ENCODE measurements around the gene SLC44A4. TPM values are rescaled to one million over a fixed set of nuclear protein-coding genes. Genes with fewer than 3 reads are reported as not detected.

The SLC44A4 gene
- total RNA-seq, 1 donor: not detected

DNA sequence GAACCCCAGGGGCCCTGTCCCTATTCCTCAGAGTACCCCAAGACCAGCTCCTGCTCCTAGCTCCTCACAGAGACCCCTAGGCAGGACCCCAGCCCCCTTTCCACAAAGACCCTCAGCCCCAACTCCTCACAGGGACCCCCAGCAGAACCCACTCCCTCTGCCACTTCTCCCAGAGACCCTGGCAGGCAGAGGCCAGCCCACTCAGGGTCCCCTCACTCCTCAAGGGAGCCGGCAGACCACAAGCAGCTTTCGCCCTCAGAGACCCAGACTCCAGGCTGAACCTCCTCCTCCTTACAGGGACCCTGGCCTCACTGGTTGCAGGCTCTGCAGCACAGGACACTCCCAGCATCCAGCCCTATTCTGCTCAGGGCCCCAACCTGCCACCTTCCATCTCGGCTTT, 575 bp downstream of the SLC44A4 start:
- H3K4me3 ChIP-seq (ENCODE audit: low read depth, low read length): no peak overlapping the region
- TF ChIP-seq, protein P1, sequence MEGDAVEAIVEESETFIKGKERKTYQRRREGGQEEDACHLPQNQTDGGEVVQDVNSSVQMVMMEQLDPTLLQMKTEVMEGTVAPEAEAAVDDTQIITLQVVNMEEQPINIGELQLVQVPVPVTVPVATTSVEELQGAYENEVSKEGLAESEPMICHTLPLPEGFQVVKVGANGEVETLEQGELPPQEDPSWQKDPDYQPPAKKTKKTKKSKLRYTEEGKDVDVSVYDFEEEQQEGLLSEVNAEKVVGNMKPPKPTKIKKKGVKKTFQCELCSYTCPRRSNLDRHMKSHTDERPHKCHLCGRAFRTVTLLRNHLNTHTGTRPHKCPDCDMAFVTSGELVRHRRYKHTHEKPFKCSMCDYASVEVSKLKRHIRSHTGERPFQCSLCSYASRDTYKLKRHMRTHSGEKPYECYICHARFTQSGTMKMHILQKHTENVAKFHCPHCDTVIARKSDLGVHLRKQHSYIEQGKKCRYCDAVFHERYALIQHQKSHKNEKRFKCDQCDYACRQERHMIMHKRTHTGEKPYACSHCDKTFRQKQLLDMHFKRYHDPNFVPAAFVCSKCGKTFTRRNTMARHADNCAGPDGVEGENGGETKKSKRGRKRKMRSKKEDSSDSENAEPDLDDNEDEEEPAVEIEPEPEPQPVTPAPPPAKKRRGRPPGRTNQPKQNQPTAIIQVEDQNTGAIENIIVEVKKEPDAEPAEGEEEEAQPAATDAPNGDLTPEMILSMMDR (IDR thresholded peaks at IDR 0.05; ENCODE audit: insufficient read depth, low read depth, low read length): no peak
- no peak for DNase-seq (ENCODE audit: low read depth)

DNA sequence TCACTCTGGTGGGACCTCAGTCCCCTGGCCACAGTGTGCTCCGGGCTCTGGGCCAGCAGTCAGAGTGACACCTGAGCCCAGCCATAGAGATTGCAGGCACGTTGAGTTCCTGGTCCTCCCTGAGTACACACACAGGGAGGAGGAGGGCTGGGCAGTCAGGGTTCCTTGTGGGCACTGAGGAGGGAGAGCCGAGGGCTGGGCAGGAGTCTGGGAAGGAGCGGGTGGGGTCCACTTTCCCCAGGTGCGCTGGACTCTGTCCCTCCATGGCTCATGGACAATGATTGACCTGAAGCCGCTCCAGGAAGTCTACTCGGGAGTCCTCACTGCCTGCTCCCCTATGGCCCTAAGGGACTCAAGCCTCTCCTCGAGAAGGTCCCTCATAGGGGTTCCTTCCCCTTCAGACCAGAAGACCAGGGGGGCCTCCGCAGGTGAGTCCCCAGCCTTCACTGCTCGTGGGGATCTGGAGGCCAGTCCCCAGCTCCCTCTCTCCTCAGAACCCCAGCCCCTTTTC, 1.1 kb downstream of the SLC44A4 start:
- no peak for DNase-seq (ENCODE audit: low read depth)

DNA sequence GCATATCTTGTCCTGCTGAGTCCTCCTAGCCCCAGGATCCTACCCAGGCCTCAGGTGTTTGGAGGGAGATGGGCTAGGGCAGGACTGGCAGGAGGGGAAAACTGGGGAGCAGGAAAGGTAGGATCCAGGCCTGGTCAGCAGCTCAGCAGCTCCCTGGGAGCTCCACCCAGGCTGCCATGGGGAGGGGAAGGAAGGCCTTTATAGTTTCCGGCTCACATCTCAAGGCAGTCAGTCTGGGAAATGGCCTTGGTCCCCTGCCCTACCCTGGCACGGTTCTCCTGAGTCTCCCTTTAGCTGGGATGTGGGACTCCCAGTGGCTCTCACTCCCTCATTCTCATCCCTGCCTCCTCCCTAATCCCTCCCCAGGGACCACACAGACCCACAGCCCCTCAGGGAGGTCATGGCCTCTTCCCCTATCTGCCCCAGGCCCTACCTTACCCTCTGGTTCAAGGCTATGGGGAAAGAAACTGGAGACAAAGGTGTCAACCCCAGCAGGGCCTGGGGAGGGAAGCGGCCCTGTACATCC, 1.6 kb downstream of the SLC44A4 start:
- TF ChIP-seq, protein P1 (IDR thresholded peaks at IDR 0.05; ENCODE audit: insufficient read depth, low read depth, low read length): no peak
- H3K4me3 ChIP-seq (ENCODE audit: low read depth, low read length): no peak overlapping the region
- no peak for DNase-seq (ENCODE audit: low read depth)

More for the DNA sequence above, 1.1 kb downstream of the SLC44A4 start:
- TF ChIP-seq, protein P1 (IDR thresholded peaks at IDR 0.05; ENCODE audit: insufficient read depth, low read depth, low read length): no peak
- H3K4me3 ChIP-seq (ENCODE audit: low read depth, low read length): no peak overlapping the region

DNA sequence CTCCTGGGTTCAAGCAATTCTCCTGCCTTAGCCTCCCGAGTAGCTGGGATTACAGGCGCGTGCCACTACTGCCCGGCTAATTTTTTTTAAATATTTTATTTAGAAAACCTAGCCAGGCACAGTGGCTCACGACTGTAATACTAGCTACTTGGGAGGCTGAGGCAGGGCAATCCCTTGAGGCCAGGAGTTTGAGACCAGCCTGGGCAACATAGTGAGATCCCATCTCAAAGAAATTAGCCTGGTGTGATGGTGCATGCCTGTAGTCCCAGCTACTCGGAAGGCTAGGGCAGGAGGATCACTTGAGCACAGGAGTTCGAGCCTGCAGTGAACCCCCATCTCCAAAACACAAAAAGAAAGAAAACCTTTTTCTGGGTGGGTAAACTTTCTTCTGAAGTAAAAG, 2.4 kb downstream of the SLC44A4 start:
- TF ChIP-seq, protein P1 (IDR thresholded peaks at IDR 0.05; ENCODE audit: insufficient read depth, low read depth, low read length): no peak
- DNase-seq (ENCODE audit: low read depth): no peak

DNA sequence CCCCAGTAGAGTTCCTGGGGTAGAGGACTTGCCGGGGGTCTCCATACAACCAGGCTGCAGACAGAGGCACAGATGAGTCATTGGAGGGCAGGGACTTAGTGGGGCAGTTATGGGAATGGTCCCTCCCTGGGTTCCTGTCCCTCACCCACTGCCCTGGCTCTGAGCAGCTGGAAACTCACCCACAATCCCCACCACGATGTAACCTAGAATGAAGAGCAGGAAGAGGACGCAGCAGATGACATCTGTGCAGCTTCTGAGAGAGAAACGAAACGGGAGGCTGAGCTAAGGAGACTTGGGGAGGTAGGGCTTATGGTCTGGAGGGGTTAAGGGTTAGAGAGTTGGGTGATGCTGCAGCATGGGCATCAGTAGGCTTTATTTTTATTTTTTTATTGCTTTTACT, 2.9 kb downstream of the SLC44A4 start:
- TF ChIP-seq, protein P1 (IDR thresholded peaks at IDR 0.05; ENCODE audit: insufficient read depth, low read depth, low read length): no peak
- no peak for DNase-seq (ENCODE audit: low read depth)
- no peak overlapping the region for H3K4me3 ChIP-seq (ENCODE audit: low read depth, low read length)

More for the DNA sequence above, 2.4 kb downstream of the SLC44A4 start:
- no peak overlapping the region for H3K4me3 ChIP-seq (ENCODE audit: low read depth, low read length)

DNA sequence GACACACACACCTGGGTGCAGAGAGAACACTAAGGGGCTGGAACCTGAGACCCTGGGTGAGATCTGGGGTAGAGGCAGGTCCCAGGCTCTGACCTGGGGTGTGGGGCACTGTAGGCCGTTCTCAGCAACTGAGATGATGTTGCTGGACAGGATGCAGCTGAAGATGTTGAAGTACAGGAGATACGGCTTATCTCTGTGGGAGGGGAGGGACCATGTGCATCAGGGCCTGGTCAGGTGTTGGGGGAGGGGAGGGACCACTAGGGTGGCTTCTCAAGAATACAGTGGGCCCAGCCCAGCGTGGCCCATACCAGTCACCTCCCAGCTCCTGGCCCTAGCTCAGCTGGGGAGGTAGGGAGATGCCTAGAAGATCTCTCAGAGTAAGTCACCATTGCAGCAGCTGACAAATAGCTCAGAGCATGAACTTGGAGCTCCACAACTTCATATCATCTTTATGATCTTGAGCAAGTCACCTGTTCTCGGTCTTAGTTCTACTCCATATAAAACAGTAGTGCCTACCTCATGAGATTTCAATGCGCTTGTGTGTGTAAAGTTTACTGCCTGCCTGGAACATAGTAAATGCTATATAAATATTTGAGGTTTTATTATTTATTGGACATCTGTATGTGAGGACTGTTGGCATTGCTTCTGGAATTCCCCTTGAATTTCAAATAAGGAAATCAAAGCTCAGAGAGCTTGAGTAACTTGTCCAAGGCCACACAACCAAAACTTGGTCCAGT, 3.8 kb downstream of the SLC44A4 start:
- peak; percentile 53 for DNase-seq (ENCODE audit: low read depth)
- H3K4me3 ChIP-seq (ENCODE audit: low read depth, low read length): no peak overlapping the region
- TF ChIP-seq, protein P1 (IDR thresholded peaks at IDR 0.05; ENCODE audit: insufficient read depth, low read depth, low read length): no peak
